PFSK-1 (cell line): ENCODE results near the gene COL11A2.

Experiments
- FOXP2 ChIP-seq: optimal IDR thresholded peaks from 2 replicates; pipeline ENCODE3; 2011; ENCODE audit warnings: borderline replicate concordance, control low read depth, inconsistent platforms; ENCODE audit not compliant: insufficient read depth; ENCODE audit errors: extremely low read length, extremely low read depth
- POLR2AphosphoS5 ChIP-seq: IDR thresholded peaks from 2 replicates; pipeline ENCODE4 v1.6.1; 2012; ENCODE audit warnings: low read depth, mild to moderate bottlenecking, control low read depth, low read length, moderate library complexity
- REST ChIP-seq, 2 experiments: IDR thresholded peaks; 2 replicates each; pipeline versions ENCODE4 v1.6.1 to v1.8.0; 2011 to 2012; ENCODE audit warnings: low read depth in 2 of 2, low read length in 2 of 2, control low read depth in 1 of 2, inconsistent platforms in 1 of 2, mild to moderate bottlenecking in 1 of 2, moderate library complexity in 1 of 2; ENCODE audit not compliant: insufficient read depth in 1 of 2
- SIN3A ChIP-seq: IDR thresholded peaks from 2 replicates; pipeline ENCODE4 v1.6.1; 2012; ENCODE audit warnings: mild to moderate bottlenecking, low read length, moderate library complexity, borderline replicate concordance; ENCODE audit not compliant: insufficient read depth
- TAF1 ChIP-seq: IDR thresholded peaks from 2 replicates; pipeline ENCODE4 v1.6.1; 2012; ENCODE audit warnings: low read length, control low read depth, borderline replicate concordance; ENCODE audit not compliant: insufficient read depth

Gene COL11A2

DNA sequence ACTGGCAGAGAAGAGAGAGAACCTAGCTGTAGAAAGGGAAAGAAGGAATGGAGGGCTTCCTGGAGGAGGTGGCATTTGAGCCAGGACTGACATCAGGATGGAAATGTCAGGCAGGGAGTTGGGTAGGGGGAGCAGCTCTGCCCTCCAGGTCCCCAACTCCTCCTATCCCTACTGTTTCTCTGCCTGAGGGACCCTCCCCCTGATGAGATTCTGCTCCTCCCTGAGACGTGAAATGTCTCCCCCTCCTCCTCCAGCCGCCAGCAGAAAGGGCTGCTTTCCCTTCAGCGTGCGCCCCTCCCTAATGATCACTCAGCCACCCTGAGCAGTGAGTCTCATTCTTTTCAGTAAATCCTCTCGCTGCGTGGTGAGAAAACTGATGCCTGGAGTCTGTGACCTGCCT, 75.8 kb downstream of the COL11A2 start:
- TF ChIP-seq POLR2AphosphoS5 (no peak), SIN3A (no peak), REST (IDR thresholded peaks at IDR 0.05; ENCODE audit: insufficient read depth in 1 of 2, low read depth in 2 of 2, low read length in 2 of 2) (no peak), TAF1 (no peak), FOXP2 (no peak)

DNA sequence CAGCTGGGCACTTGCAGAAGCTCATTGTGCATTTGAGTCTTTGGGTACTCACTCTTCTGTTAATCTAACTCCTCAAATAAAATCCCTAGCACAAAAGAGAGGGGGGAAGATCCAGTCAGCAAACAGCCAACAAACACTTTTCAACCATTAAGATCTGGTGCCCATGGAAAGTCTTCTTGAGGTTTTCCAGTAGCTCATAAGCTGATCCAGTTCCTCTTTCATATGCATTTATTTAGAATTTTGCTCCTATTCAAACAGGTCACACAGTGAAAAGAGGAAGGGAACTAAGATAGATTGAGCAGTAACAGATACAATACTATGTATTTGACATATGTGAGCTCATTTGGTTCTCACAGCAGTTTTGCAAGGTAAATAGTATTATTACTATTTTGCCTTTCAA, 77.9 kb downstream of the COL11A2 start:
- TF ChIP-seq POLR2AphosphoS5 = no peak
- TF ChIP-seq REST (IDR thresholded peaks at IDR 0.05; ENCODE audit: insufficient read depth in 1 of 2, low read depth in 2 of 2, low read length in 2 of 2) = no peak
- no peak for TF ChIP-seq TAF1
- TF ChIP-seq FOXP2 = no peak
- no peak for TF ChIP-seq SIN3A

GRCh38 chr6:33113755-33114154, 78.5 kb downstream of the COL11A2 start:
- TF ChIP-seq POLR2AphosphoS5 (no peak), REST (IDR thresholded peaks at IDR 0.05; ENCODE audit: insufficient read depth in 1 of 2, low read depth in 2 of 2, low read length in 2 of 2) (no peak), SIN3A (no peak), TAF1 (no peak), FOXP2 (no peak)
